Left renal cortex interstitium (tissue), 4 donors: ENCODE results near the gene ADRA2B. TPM values are rescaled to one million over a fixed set of nuclear protein-coding genes. Genes with fewer than 3 reads are reported as not detected.
"Not testable (repeated sequence)": the region's sequence is repeated elsewhere in the genome, so short reads cannot be mapped to it uniquely, and the experiment has no call there.

ENCODE experiments used
- DNase-seq, 4 donors: peaks; one replicate each; pipeline ENCODE4 v3.0.0-alpha.2; 2013; ENCODE audit warnings: low read depth in 4 of 4, low spot score in 2 of 4, missing footprints in 1 of 4
- polyA plus RNA-seq, 4 donors: library from polyadenylated mRNA; unstranded; fragments of 120-200 nt; gene quantifications; one replicate each; pipeline ENCODE4 v1.2.1, GENCODE V29; 2013; ENCODE audit not compliant: insufficient read length in 4 of 4

ADRA2B gene
- polyA plus RNA-seq, 4 donors: 3.0 to 5.1 (median 4.0) TPM

DNA sequence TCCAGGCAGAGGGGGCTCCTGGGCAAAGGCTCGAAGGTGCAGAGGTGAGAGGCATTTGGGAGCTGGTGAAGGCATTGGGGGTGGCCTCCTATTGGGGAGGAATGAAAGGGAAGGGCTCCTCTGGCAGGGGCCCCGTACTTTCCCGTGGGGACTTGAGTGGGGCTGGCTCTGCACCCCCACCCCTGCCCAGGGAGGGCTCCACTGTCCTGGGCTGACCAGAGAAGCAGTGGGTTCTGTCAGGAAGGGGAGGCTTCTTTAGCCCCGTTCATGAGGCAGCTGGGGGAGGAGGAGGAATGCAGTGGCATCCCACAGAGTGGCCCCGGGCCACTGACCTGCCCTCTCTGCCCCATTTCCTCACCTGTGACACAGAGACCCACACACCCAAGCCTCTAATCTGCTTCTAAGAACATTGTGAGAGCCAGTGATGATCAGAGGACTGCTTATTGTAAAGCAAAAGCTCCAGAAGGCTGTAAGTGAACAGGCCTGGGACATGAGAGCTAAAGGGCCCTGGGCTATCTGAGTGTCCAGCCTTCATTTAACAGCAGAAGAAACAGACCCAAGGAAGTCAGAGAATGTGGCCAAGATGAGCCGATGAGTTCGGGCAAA lies 43.1 kb downstream of the ADRA2B start:
- no peak for DNase-seq

GRCh38 chr2:96072746-96073145 lies 43.6 kb downstream of the ADRA2B start:
- DNase-seq: no peak

DNA sequence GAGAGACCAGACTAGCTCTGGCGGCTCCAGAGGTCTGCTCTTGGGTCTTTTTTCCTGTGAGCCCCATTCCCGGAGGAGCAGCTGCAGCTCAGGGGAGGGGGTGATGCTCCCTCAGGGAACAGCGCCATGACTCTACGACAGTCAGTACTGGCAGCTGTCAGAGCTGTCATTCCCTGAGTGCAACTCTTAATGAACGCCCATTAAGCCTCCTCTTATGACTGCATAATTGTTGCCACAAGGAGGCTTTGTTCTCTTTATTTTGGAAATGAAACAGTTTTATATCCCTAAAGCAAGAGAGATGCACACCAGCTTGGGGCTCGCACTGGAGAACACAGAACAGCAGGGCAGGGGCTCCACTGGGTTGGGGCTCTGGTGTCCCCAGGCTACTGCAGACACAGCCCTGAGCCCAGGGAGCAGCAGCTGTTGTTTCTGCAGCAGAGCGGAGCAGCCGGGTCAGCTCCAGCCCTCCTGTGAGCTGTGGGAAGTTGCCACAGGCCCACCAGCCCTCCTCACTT lies 44.3 kb downstream of the ADRA2B start:
- DNase-seq: not testable (repeated sequence)

GRCh38 chr2:96071087-96071976 lies 45.0 kb downstream of the ADRA2B start:
- DNase-seq: not testable (repeated sequence)

DNA sequence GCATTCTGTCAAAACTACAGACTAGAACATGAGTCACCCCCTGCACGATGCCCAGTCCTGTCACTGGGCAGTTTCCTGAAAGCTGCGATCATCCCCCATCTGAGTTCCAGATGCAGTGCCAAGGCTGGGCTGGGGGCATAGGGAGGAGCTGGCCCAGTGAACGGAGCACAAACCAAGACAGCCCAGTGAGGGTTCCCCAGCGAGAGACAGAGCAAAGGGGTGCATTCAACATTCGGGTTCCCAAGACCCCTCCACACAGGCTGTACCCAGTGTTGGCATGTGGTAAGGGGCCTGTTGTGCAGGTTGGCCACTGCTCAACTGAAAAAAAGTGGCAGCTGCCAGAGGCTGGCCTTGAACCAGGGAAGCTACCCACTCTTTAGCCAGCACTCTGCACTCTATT lies 46.0 kb downstream of the ADRA2B start:
- not testable (repeated sequence) for DNase-seq

DNA sequence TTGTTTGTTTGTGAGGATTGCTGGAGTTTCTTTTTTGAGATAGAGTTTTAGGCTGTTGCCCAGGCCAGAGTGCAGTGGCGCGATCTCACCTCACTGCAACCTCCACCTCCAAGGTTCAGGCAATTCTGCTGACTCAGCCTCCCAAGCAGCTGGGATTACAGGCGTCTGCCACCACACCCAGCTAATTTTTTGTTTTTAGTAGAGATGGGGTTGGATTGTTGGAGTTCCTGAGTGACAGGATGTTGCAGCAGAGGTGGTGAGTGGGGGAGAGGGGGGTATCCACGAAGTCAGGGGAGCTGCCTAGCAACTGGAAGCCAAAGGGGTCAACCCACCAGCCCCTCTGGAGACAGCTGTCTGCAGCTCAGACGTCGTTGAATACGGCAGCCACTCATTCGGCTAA lies 46.5 kb downstream of the ADRA2B start:
- DNase-seq: not testable (repeated sequence)

- DNase-seq: not testable (repeated sequence)
These were observed 48.3 kb downstream of the ADRA2B start for GRCh38 chr2:96067902-96068581.

- not testable (repeated sequence) for DNase-seq
These were observed 49.2 kb downstream of the ADRA2B start for GRCh38 chr2:96067098-96067660.

GRCh38 chr2:96066511-96066910 lies 49.9 kb downstream of the ADRA2B start:
- DNase-seq: not testable (repeated sequence)

DNA sequence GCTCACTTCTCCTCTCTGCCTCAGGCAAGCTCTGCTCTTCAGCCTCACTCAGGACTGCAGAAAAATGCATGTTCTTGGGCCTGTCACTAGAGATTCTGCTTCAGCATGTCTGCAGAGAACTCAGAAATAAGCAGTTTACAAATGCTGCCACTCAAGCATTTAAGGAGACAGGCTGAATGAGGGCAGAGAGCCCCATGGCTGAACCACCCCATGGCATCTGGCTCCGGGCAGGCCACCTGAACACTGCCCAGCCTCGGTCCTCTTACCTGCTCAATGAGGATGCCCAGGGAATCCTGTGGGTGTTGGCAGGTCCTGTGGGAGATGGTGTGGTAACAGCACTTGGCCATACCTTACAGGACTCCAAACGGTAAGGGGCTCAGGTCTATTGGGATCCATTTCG lies 50.4 kb downstream of the ADRA2B start:
- not testable (repeated sequence) for DNase-seq

- no peak for DNase-seq
These were observed 50.9 kb downstream of the ADRA2B start for GRCh38 chr2:96065381-96065930.

GRCh38 chr2:96064760-96065159 lies 51.6 kb downstream of the ADRA2B start:
- DNase-seq: not testable (repeated sequence)

- not testable (repeated sequence) for DNase-seq
These were observed 52.2 kb downstream of the ADRA2B start for GRCh38 chr2:96064047-96064675.

GRCh38 chr2:96063116-96063899 lies 53.1 kb downstream of the ADRA2B start:
- not testable (repeated sequence) for DNase-seq

Other genes starting within 250 kb of the ADRA2B start
- 10 to 100 TPM in 3 of 4 donors, 1 to 10 TPM in 1; 7.6 to 39.6 (median 18.7) TPM for gene ANKRD36C, start 124.7 kb downstream of the ADRA2B start, polyA plus RNA-seq
- gene GPAT2, start 81.7 kb downstream of the ADRA2B start, polyA plus RNA-seq: 1 to 10 TPM; 2.9 to 5.0 (median 3.5) TPM
- gene ASTL, start 21.9 kb upstream of the ADRA2B start, polyA plus RNA-seq: under 1 TPM; 0.13 to 0.27 (median 0.18) TPM
- 1 to 10 TPM; 4.0 to 6.2 (median 4.7) TPM for gene DUSP2, start 28.9 kb upstream of the ADRA2B start, polyA plus RNA-seq
- gene STARD7, start 92.3 kb upstream of the ADRA2B start, polyA plus RNA-seq: 100 to 1,000 TPM; 122 to 146 (median 138) TPM
- gene TMEM127, start 149.4 kb upstream of the ADRA2B start, polyA plus RNA-seq: 10 to 100 TPM; 41.9 to 46.2 (median 45.2) TPM
- 10 to 100 TPM; 61.5 to 82.0 (median 72.3) TPM for gene CIAO1, start 149.7 kb upstream of the ADRA2B start, polyA plus RNA-seq
- 100 to 1,000 TPM; 177 to 201 (median 189) TPM for gene SNRNP200, start 189.0 kb upstream of the ADRA2B start, polyA plus RNA-seq
- 1 to 10 TPM; 3.9 to 5.7 (median 4.8) TPM for gene ITPRIPL1, start 208.7 kb upstream of the ADRA2B start, polyA plus RNA-seq
- 10 to 100 TPM; 16.1 to 21.5 (median 17.7) TPM for gene NCAPH, start 219.2 kb upstream of the ADRA2B start, polyA plus RNA-seq